Activated CD4-positive, alpha-beta T cell treated with anti-CD3 and anti-CD28 coated beads, Interleukin-2, amount 10 ng/mL, durations not matched to agents 24 days and 14 days (primary cell): ENCODE measurements around the gene ELF5. TPM values are rescaled to one million over a fixed set of nuclear protein-coding genes. Genes with fewer than 3 reads are reported as not detected.

ENCODE experiments used
- DNase-seq: peaks from one replicate; pipeline ENCODE4 v3.0.0; 2022
- H3K27ac Mint-ChIP-seq: one replicate; pipeline ENCODE4 v1.8.0; 2022; ENCODE audit warnings: mild to moderate bottlenecking, mixed read lengths
- H3K27me3 Mint-ChIP-seq: one replicate; pipeline ENCODE4 v1.8.0; 2022; ENCODE audit warnings: mixed read lengths
- H3K36me3 Mint-ChIP-seq: one replicate; pipeline ENCODE4 v1.8.0; 2022; ENCODE audit warnings: low read depth, mild to moderate bottlenecking, mixed read lengths
- H3K4me1 Mint-ChIP-seq: one replicate; pipeline ENCODE4 v1.8.0; 2021; ENCODE audit warnings: mixed read lengths
- H3K4me3 Mint-ChIP-seq: one replicate; pipeline ENCODE4 v1.8.0; 2022; ENCODE audit warnings: mild to moderate bottlenecking, moderate library complexity, mixed read lengths
- H3K9me3 Mint-ChIP-seq: one replicate; pipeline ENCODE4 v1.8.0; 2021; ENCODE audit warnings: mixed read lengths
- intact Hi-C: fragments of 100-400 bp; cut with micrococcal nuclease; formaldehyde crosslinking; loops from one replicate; pipeline ENCODE4 v1.15.1; 2023
- total RNA-seq: library from RNA; stranded (reverse); gene quantifications from 2 replicates; pipeline ENCODE4 v1.2.3, GENCODE V29; 2022

The ELF5 gene
- total RNA-seq, 1 donor from 2014 or later = not detected

DNA sequence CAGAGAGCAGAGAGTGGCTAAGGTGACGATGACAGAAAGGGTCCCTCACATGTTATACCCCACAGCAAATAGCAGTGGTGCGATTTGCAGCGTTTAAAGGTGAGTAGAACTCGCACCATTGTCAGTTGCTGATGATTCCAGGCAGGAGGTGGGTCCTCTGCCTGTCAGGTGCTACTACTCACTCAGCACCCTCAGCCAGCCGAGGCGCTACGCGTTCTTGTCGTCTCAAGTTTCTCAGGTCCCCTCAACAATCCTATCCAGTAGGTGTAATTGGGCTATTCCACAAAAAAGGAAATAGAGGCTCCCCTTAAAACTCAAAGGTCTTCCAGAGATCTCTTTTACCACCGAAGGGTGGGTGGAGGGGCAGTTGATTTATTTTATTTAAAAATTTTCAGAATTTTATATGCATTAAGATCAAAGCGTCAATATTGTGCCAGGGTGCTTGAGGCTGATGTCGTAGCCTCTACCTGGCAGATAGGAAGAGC is 18.3 kb downstream of the ELF5 start:
- Mint-ChIP-seq H3K4me3 (no peak overlapping the region), H3K27me3 (peaks cover 4% of the 10 kb centered on the region), H3K9me3 (no peaks in the 10 kb centered on the region), H3K4me1 (no peaks in the 10 kb centered on the region), H3K36me3 (no peaks in the 10 kb centered on the region), H3K27ac (no peak overlapping the region)
- no peak for DNase-seq
- intact Hi-C loops = no loop called here

DNA sequence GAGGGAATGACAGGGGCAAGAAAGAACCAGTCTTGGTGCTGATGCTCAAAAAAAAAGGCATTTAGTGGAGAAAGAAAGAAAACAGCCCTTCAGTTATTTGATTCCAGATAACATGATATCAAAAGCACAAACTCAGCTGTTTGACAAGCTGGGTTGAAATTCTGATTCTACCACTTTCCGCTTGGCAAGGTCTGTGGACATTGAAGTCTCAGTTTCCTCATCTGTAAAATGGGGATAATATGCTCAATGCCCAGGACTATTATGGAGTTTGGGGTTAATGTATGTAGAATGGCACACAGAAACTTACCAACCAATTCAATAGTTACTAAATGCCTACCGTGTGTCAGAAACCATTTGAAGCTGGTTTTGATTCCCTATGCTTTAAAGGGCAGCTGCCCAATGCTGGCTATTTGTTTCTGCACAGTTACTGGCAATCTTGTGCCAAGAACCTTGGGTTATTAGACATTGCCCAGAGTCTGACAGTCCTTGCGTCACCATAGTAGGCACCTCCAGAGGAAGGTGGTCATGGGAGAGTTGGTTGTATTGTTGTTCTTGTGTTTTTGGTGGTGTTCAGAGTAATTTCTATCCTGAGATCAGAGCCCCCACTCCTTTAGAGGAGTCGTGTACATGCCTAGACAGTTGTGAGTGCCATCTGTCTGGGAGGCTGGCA is 19.5 kb downstream of the ELF5 start:
- DNase-seq = no peak
- H3K36me3 Mint-ChIP-seq = no peaks in the 10 kb centered on the region
- H3K9me3 Mint-ChIP-seq = no peaks in the 10 kb centered on the region
- H3K4me1 Mint-ChIP-seq = no peaks in the 10 kb centered on the region
- H3K27me3 Mint-ChIP-seq = peaks cover 4% of the 10 kb centered on the region
- H3K27ac Mint-ChIP-seq = no peak overlapping the region
- intact Hi-C loops = loop anchor here (2.0 kb wide), 1 partner anchor 685 kb away; no protein-coding TSS in a partner anchor
- no peak overlapping the region for H3K4me3 Mint-ChIP-seq

DNA sequence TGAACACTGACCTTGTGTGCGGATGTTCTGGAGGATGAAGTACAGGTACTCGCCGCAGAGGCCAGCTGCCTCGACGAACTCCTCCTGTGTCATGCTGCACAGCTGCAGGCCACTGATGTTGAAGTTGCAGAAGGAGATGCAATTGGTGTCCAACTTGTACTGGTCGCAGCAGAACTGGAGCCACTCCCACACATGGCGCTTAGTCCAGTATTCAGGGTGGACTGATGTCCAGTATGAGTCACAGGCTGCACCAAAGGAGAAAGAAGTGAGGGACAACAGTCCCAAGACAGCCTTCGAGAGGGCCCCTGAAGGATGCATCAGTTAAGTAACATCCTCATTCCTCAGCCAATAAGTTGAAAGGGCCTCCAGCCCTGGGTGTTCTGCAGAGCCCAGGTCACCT is 20.1 kb downstream of the ELF5 start:
- no peaks in the 10 kb centered on the region for H3K4me1 Mint-ChIP-seq

DNA sequence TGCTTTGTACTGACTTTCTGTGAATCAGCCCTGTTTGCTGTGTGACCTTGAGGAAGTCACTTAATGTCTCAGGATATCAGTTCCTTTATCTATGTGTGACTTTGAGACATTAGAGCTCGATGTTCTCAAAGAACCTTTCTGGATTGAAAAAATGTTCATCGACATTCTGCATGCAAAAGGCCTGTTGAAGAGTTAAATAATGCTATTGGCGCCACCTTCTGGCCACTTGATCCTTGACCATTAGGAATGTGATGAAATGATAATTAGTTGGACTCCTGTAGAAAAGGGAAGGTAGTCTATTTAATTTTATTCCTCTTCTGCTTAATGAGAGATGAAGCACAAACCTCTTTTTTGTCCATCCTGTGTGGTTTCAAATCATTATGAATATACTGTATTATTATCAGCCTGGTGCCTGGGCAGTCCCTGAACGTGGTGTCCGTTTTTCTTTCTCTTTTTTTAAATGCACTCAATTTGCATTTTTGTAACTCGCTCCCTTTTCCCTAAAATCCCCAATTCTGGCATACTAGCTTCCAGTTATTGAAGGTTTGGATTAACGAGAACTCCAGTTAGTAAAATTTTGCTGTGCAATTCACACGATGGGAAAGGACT is 20.7 kb downstream of the ELF5 start:
- peak; percentile 75 for DNase-seq
- peaks cover 2% of the 10 kb centered on the region for H3K27me3 Mint-ChIP-seq
- intact Hi-C loops = loop anchor here (1.0 to 2.0 kb wide), 3 partner anchors 127 to 684 kb away; no protein-coding TSS in a partner anchor
- no peaks in the 10 kb centered on the region for H3K9me3 Mint-ChIP-seq
- no peaks in the 10 kb centered on the region for H3K36me3 Mint-ChIP-seq
- H3K27ac Mint-ChIP-seq = no peak overlapping the region
- no peaks in the 10 kb centered on the region for H3K4me1 Mint-ChIP-seq
- no peak overlapping the region for H3K4me3 Mint-ChIP-seq

More for the DNA sequence above, 20.1 kb downstream of the ELF5 start:
- Mint-ChIP-seq H3K36me3 (no peaks in the 10 kb centered on the region), H3K27me3 (peaks cover 3% of the 10 kb centered on the region), H3K9me3 (no peaks in the 10 kb centered on the region), H3K27ac (no peak overlapping the region), H3K4me3 (no peak overlapping the region)
- intact Hi-C loops = loop anchor here (2.0 kb wide), 1 partner anchor 685 kb away; no protein-coding TSS in a partner anchor
- no peak for DNase-seq

DNA sequence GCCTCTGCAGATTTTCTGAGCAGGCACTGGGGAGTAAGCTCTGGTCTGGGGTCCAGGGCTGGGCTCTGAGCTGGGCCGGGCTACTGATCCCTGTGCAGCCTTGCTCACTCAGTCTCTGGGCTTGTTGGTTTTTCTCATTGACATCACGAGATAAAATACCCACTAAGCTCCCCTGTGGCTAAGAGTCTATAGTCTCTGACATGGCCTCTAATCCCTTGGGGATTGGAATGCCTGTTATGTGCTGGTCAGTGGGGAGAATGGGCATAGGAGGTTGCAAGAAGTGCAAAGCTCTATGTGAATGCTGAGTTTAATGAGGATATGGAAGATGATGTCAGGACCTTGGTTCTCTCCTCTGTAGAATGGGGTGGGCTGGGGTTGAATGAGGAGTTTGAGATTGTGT is 23.3 kb downstream of the ELF5 start:
- DNase-seq = no peak
- intact Hi-C loops = no loop called here
- Mint-ChIP-seq H3K27ac (no peak overlapping the region), H3K4me1 (no peaks in the 10 kb centered on the region), H3K4me3 (no peak overlapping the region), H3K36me3 (no peaks in the 10 kb centered on the region), H3K9me3 (no peaks in the 10 kb centered on the region), H3K27me3 (peaks cover 2% of the 10 kb centered on the region)

DNA sequence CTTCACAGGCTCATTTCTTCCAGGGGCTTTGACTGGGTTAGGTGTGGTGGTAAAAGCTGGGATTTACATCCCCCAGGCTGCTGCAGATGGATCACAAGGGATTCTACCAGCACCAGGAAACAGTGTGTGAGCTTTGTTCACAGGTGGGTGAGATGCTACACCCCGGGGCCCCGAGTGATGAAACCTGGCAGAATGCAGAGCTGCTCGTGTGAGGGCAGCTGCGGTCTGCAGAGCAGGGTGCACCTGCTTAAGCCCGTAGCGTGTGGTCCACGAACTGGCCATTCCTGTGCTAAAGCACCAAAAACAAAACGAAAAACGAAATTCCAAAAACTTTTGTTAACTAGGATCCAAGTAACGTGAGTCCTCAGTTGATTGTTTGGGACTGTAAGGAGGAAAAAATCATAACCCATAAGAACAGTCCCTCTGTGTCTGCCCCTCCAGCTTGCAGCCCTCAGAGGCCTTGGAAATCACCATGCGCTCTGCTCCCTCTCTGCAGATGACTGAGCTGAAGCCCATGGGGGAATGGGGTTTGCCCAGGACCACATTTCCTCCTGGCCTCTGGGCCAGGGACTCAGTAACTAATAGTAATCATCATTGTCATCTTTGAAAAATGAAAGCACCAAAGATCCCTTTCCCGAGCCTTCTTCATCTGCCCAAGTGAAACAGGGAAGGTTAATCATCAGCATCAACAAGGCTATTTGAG is 24.6 kb downstream of the ELF5 start:
- Mint-ChIP-seq H3K27me3 (no peaks in the 10 kb centered on the region), H3K4me3 (no peak overlapping the region)

DNA sequence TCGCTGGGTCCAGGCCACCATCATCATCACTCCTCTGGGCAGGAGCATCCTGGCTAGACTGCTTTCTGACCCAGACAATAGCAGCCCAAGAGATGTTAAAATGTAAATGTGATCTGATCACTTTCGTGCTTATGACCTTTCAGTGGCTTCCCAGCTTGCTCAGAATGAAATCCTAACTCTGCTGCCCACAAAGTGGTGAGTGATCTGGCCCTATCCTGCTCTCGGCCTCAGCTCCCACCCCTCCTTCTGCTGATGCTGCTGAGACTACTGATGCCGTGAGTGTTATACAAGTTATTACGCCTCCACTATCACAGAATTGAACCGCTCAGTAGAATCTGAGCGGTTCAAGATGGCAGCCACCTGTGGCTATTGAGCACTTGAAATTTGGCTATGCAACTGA is 26.2 kb downstream of the ELF5 start:
- intact Hi-C loops = no loop called here
- H3K27ac Mint-ChIP-seq = no peak overlapping the region
- DNase-seq = no peak
- no peaks in the 10 kb centered on the region for H3K4me1 Mint-ChIP-seq
- no peak overlapping the region for H3K4me3 Mint-ChIP-seq
- H3K9me3 Mint-ChIP-seq = no peaks in the 10 kb centered on the region
- no peaks in the 10 kb centered on the region for H3K27me3 Mint-ChIP-seq
- no peaks in the 10 kb centered on the region for H3K36me3 Mint-ChIP-seq

More for the DNA sequence above, 24.6 kb downstream of the ELF5 start:
- DNase-seq = no peak
- H3K27ac Mint-ChIP-seq = no peak overlapping the region
- H3K4me1 Mint-ChIP-seq = no peaks in the 10 kb centered on the region
- H3K36me3 Mint-ChIP-seq = no peaks in the 10 kb centered on the region
- intact Hi-C loops = no loop called here
- H3K9me3 Mint-ChIP-seq = no peaks in the 10 kb centered on the region

DNA sequence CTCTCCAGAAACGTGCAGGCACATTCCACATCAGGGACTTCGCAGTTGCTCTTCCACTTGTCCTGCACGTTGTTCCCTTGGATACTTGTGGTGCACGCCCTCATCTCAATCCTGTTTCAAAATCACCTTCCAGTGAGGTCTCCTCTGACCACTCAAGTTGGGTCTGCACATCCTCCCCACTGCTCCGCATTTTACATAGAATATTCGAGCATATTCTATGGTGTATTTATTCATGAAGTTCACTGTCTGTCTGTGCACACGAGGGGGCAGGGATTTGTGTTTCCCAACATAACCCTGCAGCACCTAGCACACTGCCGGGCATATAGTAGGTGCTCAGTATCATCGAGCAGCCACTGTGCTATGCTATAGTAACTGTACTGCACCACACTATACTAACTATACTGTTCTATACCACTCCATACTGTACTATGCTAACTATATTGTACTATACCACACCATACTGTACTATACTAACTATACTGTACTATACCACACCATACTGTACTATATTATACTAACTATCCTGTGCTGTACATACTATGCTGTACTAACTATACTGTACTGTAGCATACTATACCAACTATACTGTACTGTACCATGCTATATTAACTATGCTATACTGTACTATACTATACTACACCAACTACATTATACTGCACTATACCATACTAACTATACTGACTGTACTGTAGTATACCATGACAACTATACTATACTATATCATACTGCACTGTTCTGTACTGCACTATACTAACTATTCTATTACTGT is 30.3 kb downstream of the ELF5 start:
- no peaks in the 10 kb centered on the region for H3K4me1 Mint-ChIP-seq
- peaks cover 16% of the 10 kb centered on the region for H3K27me3 Mint-ChIP-seq
- intact Hi-C loops = no loop called here
- H3K36me3 Mint-ChIP-seq = no peaks in the 10 kb centered on the region
- no peak overlapping the region for H3K4me3 Mint-ChIP-seq
- DNase-seq = no peak
- H3K27ac Mint-ChIP-seq = no peak overlapping the region
- no peaks in the 10 kb centered on the region for H3K9me3 Mint-ChIP-seq

DNA sequence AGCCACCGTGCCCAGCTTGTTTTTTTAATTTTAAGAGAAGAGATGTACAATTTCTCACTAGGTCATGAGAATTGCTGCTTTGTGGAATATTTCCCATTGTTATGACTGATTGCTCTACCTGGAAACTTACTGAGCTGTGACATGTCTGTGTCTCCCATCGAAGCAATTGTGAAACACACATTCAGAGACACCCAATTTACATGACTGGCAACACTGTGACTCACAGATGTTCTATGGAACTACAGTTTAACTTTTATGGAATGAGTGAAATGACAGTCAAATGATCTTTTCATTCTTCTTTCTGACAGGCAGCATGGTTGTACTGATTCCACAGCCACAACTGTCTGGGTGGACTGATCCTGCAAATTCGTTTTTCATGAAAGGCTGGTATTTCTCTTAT is 32.3 kb downstream of the ELF5 start:
- no peaks in the 10 kb centered on the region for H3K4me1 Mint-ChIP-seq
- no peak overlapping the region for H3K4me3 Mint-ChIP-seq
- intact Hi-C loops = no loop called here
- no peaks in the 10 kb centered on the region for H3K36me3 Mint-ChIP-seq
- DNase-seq = no peak
- no peaks in the 10 kb centered on the region for H3K9me3 Mint-ChIP-seq
- no peak overlapping the region for H3K27ac Mint-ChIP-seq
- H3K27me3 Mint-ChIP-seq = peaks cover 16% of the 10 kb centered on the region

DNA sequence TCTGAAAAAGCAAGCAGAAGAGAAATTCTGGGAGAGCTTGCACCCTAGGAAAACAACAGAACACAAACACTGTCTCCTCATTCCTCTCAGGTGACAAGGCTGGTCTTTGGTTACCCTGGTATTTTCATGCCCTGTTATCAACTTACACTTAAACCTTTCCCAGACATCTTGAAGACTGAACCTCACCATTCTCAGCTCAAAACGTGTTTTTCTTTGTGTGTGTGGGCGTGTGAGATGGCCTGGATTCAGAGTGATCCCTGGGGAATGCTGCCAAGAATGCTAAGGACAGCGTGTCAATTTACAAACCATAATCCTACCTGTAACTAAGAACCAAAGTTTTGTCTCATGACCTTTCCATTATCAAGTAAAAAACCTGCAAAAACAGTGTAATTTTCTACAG is 33.3 kb downstream of the ELF5 start:
- H3K4me3 Mint-ChIP-seq = no peak overlapping the region
- no peaks in the 10 kb centered on the region for H3K9me3 Mint-ChIP-seq
- H3K36me3 Mint-ChIP-seq = no peaks in the 10 kb centered on the region
- H3K27me3 Mint-ChIP-seq = peaks cover 16% of the 10 kb centered on the region
- no peaks in the 10 kb centered on the region for H3K4me1 Mint-ChIP-seq
- DNase-seq = no peak
- no peak overlapping the region for H3K27ac Mint-ChIP-seq
- intact Hi-C loops = no loop called here

DNA sequence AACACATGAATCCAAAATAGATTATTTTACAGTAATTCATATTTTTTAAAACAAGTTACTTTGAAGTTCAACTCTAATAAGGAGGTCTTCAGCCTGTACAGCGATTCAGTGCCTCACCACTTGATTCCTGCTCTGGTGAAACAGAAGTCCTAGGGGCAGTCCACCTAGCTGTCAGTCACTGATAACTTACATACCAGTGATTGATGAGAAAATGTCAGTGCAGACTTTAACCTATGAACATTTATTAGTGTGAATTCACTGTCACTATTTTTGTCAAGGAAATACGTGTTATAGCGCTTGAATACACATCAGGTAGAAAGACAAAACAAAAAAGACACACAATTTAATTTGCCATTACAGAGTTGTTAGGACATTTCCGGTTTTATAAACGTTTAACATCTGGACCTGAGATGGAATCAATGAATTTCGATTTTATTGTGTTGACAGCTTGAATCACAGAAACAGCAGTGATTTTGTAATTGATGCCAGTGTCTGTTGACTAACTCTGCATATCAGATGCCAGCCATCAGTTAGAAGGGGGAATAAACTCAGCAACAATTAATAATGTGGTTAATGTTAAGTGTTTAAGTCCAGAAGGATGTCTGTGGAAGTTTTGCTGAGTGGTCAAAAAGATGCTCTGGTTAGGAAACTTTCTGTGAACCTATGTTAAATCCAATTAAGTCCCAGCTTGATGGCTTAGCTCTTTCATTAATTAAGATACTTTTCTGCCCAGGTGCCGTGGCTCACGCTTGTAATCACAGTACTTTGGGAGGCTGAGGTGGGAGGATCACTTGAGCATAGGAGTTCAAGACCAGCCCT is 34.5 kb downstream of the ELF5 start:
- H3K36me3 Mint-ChIP-seq = no peaks in the 10 kb centered on the region
- intact Hi-C loops = no loop called here
- no peak for DNase-seq
- H3K27me3 Mint-ChIP-seq = peaks cover 16% of the 10 kb centered on the region
- H3K9me3 Mint-ChIP-seq = no peaks in the 10 kb centered on the region
- no peak overlapping the region for H3K27ac Mint-ChIP-seq
- no peak overlapping the region for H3K4me3 Mint-ChIP-seq
- H3K4me1 Mint-ChIP-seq = no peaks in the 10 kb centered on the region

DNA sequence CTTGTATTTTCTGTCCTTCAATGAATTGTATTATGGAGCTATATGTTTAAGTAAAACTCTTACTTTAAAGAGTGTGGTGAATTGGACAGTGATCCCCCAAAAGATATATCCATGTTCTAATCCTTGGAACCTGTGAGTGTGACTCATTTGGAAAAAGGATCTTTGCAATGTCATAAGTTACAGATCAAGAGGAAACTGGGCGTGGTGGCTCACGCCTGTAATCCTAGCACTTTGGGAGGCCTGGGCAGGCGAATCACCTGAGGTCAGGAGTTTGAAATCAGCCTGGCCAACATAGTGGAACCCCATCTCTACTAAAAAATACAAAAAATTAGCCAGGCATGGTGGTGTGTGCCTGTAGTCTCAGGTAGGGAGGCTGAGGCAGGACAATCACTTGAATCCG is 36.7 kb downstream of the ELF5 start:
- Mint-ChIP-seq H3K9me3 (no peaks in the 10 kb centered on the region), H3K27ac (no peak overlapping the region), H3K4me3 (no peak overlapping the region), H3K36me3 (no peaks in the 10 kb centered on the region), H3K27me3 (peaks cover 16% of the 10 kb centered on the region), H3K4me1 (no peaks in the 10 kb centered on the region)
- intact Hi-C loops = no loop called here
- DNase-seq = no peak

DNA sequence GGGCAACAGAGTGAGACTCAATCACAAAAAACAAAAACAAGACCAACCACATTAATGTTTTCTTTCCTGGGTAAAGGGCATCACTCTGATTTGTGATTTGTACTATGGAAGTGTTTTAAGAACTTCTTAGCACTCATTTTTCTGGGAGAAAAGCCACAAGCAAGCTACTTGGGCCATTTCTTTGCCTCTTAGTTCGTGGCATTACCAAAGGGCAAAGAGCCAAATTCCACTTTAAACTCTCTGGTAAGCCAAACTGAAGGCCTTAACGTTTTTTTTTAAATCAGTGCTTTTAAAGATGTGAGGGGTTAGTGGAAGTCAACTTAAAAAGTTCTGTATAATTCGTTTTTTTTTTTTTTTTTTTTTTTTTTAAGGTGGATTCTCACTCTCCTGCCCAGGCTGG is 37.9 kb downstream of the ELF5 start:
- intact Hi-C loops = no loop called here
- DNase-seq = no peak
- no peaks in the 10 kb centered on the region for H3K36me3 Mint-ChIP-seq
- H3K27ac Mint-ChIP-seq = no peak overlapping the region
- H3K9me3 Mint-ChIP-seq = no peaks in the 10 kb centered on the region
- H3K4me1 Mint-ChIP-seq = no peaks in the 10 kb centered on the region
- H3K27me3 Mint-ChIP-seq = peaks cover 15% of the 10 kb centered on the region
- H3K4me3 Mint-ChIP-seq = no peak overlapping the region
